GM12878 (cell line): Measurements from ENCODE around the gene MYO1D. TPM values are rescaled to one million over a fixed set of nuclear protein-coding genes. Genes with fewer than 3 reads are reported as not detected.

ENCODE experiments used
- ATAC-seq: fragments of 200-7000 bp; cut with Tn5 transposase; 3 replicates; pipeline ENCODE4 v1.9.1; 2020; ENCODE audit warnings: mild to moderate bottlenecking, moderate library complexity
- BruUV-seq: library from RNA; stranded (reverse); fragments of 400-500 nt; replicated peaks from 2 replicates; lab custom pipeline; 2021; lab: Mats Ljungman, UMichigan
- CTCF ChIA-PET: fragments of 300-600 bp; sonication (Branson Sonifier 250); formaldehyde crosslinking; extraction: SDS; loops from one replicate; lab custom pipeline; 2021; ENCODE audit warnings: inconsistent platforms; lab: Yijun Ruan, JAX
- POLR2A ChIA-PET: fragments of 350-600 bp; formaldehyde crosslinking; extraction: SDS; loops from one replicate; lab custom pipeline; 2021; ENCODE audit warnings: inconsistent platforms; lab: Charles Lee
- RAD21 ChIA-PET: fragments of 300-600 bp; sonication (Branson Sonifier 250); formaldehyde crosslinking; loops from one replicate; lab custom pipeline; 2023; ENCODE audit warnings: antibody characterized with exemption; ENCODE audit not compliant: unreplicated experiment; lab: Charles Lee
- SMC1A ChIA-PET: fragments of 300-600 bp; sonication (Branson Sonifier 250); formaldehyde crosslinking; loops from one replicate; lab custom pipeline; 2023; ENCODE audit not compliant: unreplicated experiment, uncharacterized antibody; lab: Charles Lee
- DNase-seq: peaks from one replicate; pipeline ENCODE4 v3.0.0-alpha.2; 2011; ENCODE audit warnings: low read depth, low spot score
- FAIRE-seq: peaks from 3 replicates; lab custom pipeline; 2011; peaks lifted over from hg19 to GRCh38; lab: Jason Lieb, UNC
- H2AFZ ChIP-seq: 2 replicates; pipeline ENCODE4 v1.6.0; 2011; ENCODE audit warnings: low read depth, low read length, control low read depth; ENCODE audit not compliant: control insufficient read depth
- H3K27ac ChIP-seq: 2 replicates; pipeline ENCODE4 v1.5.1; 2011; ENCODE audit warnings: control low read depth; ENCODE audit not compliant: control insufficient read depth, insufficient read depth
- H3K27me3 ChIP-seq, 2 experiments: replicated peaks in 1 of 2; 2 replicates each; pipeline versions ENCODE4 v1.6.0 to v1.6.1; 2011; ENCODE audit warnings: low read length in 1 of 2; ENCODE audit not compliant: control insufficient read depth in 2 of 2, insufficient read depth in 2 of 2
- H3K36me3 ChIP-seq, 2 experiments: 2 replicates each; pipeline ENCODE4 v1.5.1; 2011; ENCODE audit warnings: low read length in 1 of 2; ENCODE audit not compliant: control insufficient read depth in 2 of 2, insufficient read depth in 2 of 2
- H3K4me1 ChIP-seq: 2 replicates; pipeline ENCODE4 v1.6.1; 2011; ENCODE audit warnings: mild to moderate bottlenecking, low read length, moderate library complexity, mixed read lengths; ENCODE audit not compliant: control insufficient read depth, insufficient read depth
- H3K4me2 ChIP-seq: 2 replicates; pipeline ENCODE4 v1.6.0; 2011; ENCODE audit warnings: control low read depth; ENCODE audit not compliant: control insufficient read depth, insufficient read depth
- H3K4me3 ChIP-seq: fragments of 200-600 bp; sonication (generic); 2 replicates; pipeline ENCODE4 v1.5.1; 2016
- H3K79me2 ChIP-seq: 2 replicates; pipeline ENCODE4 v1.6.0; 2011; ENCODE audit warnings: low read length; ENCODE audit not compliant: control insufficient read depth, insufficient read depth
- H3K9ac ChIP-seq: 2 replicates; pipeline ENCODE4 v1.8.0; 2011; ENCODE audit warnings: low read length, control low read depth, mixed read lengths; ENCODE audit not compliant: control insufficient read depth, insufficient read depth
- H3K9me3 ChIP-seq: replicated peaks from 3 replicates; pipeline ENCODE4 v1.5.1; 2011; ENCODE audit warnings: mild to moderate bottlenecking, low read length; ENCODE audit not compliant: control insufficient read depth, insufficient read depth
- H4K20me1 ChIP-seq: 2 replicates; pipeline ENCODE4 v1.6.0; 2011; ENCODE audit not compliant: control insufficient read depth, insufficient read depth
- BMI1 ChIP-seq: fragments of 450-650 bp; IDR thresholded peaks from 2 replicates; pipeline ENCODE4 v1.6.1; 2016; ENCODE audit warnings: mild to moderate bottlenecking, moderate library complexity, borderline replicate concordance
- JUNB ChIP-seq: IDR thresholded peaks from 2 replicates; pipeline ENCODE4 v1.6.1; 2016; ENCODE audit warnings: antibody characterized with exemption, mild to moderate bottlenecking
- PBX3 ChIP-seq: IDR thresholded peaks from 2 replicates; pipeline ENCODE4 v1.6.1; 2011; ENCODE audit warnings: mild to moderate bottlenecking, low read depth, low read length, moderate library complexity; ENCODE audit not compliant: insufficient replicate concordance
- RBBP5 ChIP-seq: fragments of 200-600 bp; sonication (generic); conservative IDR thresholded peaks from 2 replicates; pipeline ENCODE4 v1.6.1; 2016
- WGBS: methylation state at CpG from one replicate; pipeline ENCODE4 v1.1.6; 2016; ENCODE audit warnings: low lambda C conversion rate; ENCODE audit not compliant: insufficient replicate concordance, insufficient coverage; ENCODE audit errors: missing lambda C conversion rate; 5-methylcytosine and 5-hydroxymethylcytosine counted together
- in situ Hi-C: fragments of 300-500 bp; cut with MboI; formaldehyde crosslinking; loops from 9 replicates; pipeline ENCODE4 v1.14.3; 2018; ENCODE audit warnings: mixed read lengths
- intact Hi-C: fragments of 100-400 bp; cut with micrococcal nuclease; formaldehyde crosslinking; loops from one replicate; pipeline ENCODE4 v1.14.2; 2022; ENCODE audit not compliant: unreplicated experiment
- polyA plus RNA-seq, 11 experiments: library from polyadenylated mRNA; depleted of rRNA in 4 of 11; unstranded in 6 of 11; stranded (reverse) in 5 of 11; fragments of >200 nt; fragmentation: Nextera tagmentation in 4 of 11; fragmentation: Illumina TruSeq in 1 of 11; extraction: Ambion mirVana in 4 of 11; extraction: Trizol in 1 of 11; gene quantifications; 1 replicate in 1 of 11; 2 replicates in 10 of 11; pipeline versions ENCODE4 v1.2.1 to v1.2.3, GENCODE V29; 2011 to 2016; ENCODE audit warnings: inconsistent platforms in 2 of 11, missing spikeins in 2 of 11, low read depth in 1 of 11
- total RNA-seq, 4 experiments: library from RNA; depleted of rRNA in 3 of 4; stranded (reverse); fragments of >200 nt in 3 of 4; fragmentation: Illumina TruSeq in 1 of 4; extraction: Trizol in 1 of 4; gene quantifications; 2 replicates each; pipeline versions ENCODE4 v1.2.1 to v1.2.3, GENCODE V29; 2013 to 2021

The MYO1D gene
- total and polyA plus RNA-seq, 10 of the 15 experiments (the other 5 are each of a cell fraction or from before 2014, with no cell fraction given) = 1.8 to 37.7 (median 25.4) TPM

DNA sequence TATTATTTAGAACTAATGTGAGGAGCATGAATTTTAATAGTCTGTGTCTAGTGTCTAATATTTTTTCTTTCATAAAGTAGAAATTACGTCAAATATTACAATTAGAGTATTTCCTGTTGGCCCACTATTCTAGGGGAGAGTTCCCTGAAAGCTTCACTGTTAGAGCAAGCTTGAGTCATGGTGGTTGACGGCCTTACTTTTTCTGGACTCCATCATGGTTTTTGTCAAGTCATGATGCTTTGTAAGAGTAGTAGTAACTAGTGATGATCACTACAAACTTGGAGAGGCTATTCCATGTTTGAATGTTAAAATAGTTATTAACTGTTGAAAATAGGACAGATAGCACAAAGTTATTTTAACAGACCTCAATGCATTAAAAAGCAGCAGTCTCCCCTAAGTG lies 431.0 kb downstream of the MYO1D start:
- peak overlapping the region; percentile 53 for H3K4me2 ChIP-seq
- POLR2A ChIA-PET = no interaction called here
- SMC1A ChIA-PET = interaction anchor here (1.1 to 2.2 kb wide), 4 partner anchors 16 to 337 kb away, joined by 3 to 8 read pairs (median 3); no protein-coding TSS in a partner anchor
- 0% methylated on average over 2 of the region's 2 CpGs for WGBS
- DNase-seq (no peak), FAIRE-seq (no peak)
- H3K9me3 ChIP-seq = no peaks in the 10 kb centered on the region; the same call in 2 of the 3 replicates
- RAD21 ChIA-PET = interaction anchor here (1.2 kb wide), 1 partner anchor 17 kb away, joined by 4 read pairs; no protein-coding TSS in a partner anchor
- no peaks in the 10 kb centered on the region for H3K27me3 ChIP-seq
- no peaks in the 10 kb centered on the region; the same call in 1 of the 2 replicates for H4K20me1 ChIP-seq
- H3K9ac ChIP-seq = no peak overlapping the region
- H3K36me3 ChIP-seq = peaks cover 3 to 8% of the 10 kb centered on the region in 2 experiments
- intact Hi-C loops = loop anchor here (2.0 kb wide), 1 partner anchor 193 kb away; no protein-coding TSS in a partner anchor
- TF ChIP-seq RBBP5 (no peak), BMI1 (no peak), PBX3 (no peak), JUNB (no peak)
- TF ChIP-seq, all 136 proteins: peak for 0
- Histone ChIP-seq H2AFZ (no peak overlapping the region), H3K4me3 (peak overlapping the region; percentile 97), H3K27ac (no peak overlapping the region), H3K4me1 (peaks cover 3% of the 10 kb centered on the region), H3K79me2 (peaks cover 48% of the 10 kb centered on the region)
- BruUV-seq = no TSS peak
- in situ Hi-C loops = no loop called here
- ATAC-seq = no peak
- CTCF ChIA-PET = interaction anchor here (0.6 to 6.3 kb wide), 5 partner anchors 10 to 353 kb away, joined by 3 to 102 read pairs (median 7); no protein-coding TSS in a partner anchor
